Mesenchymal stem cell (in vitro differentiated cells and primary cell): ENCODE data around the gene CMTM7.
"Not testable (repeated sequence)": the region's sequence is repeated elsewhere in the genome, so short reads cannot be mapped to it uniquely, and the experiment has no call there.

Experiments used
- DNase-seq: peaks from one replicate; pipeline ENCODE4 v3.0.0-alpha.2; 2013
- H2AFZ ChIP-seq: one replicate; pipeline ENCODE4 v1.6.1; 2013; ENCODE audit warnings: low read depth, mild to moderate bottlenecking, control low read depth, inconsistent platforms, low read length, moderate library complexity
- H2AK5ac ChIP-seq: 2 replicates; pipeline ENCODE4 v1.6.1; 2013; ENCODE audit warnings: low read length, moderate library complexity, mild to moderate bottlenecking, inconsistent platforms; ENCODE audit not compliant: severe bottlenecking
- H2BK120ac ChIP-seq: one replicate; pipeline ENCODE4 v1.6.1; 2013; ENCODE audit warnings: low read depth, mild to moderate bottlenecking, inconsistent platforms, low read length, moderate library complexity
- H2BK12ac ChIP-seq, 2 experiments: one replicate each; pipeline ENCODE4 v1.6.1; 2013; ENCODE audit warnings: inconsistent platforms in 2 of 2, low read length in 2 of 2, mild to moderate bottlenecking in 2 of 2, moderate library complexity in 2 of 2, control low read depth in 1 of 2
- H2BK15ac ChIP-seq: one replicate; pipeline ENCODE4 v1.6.1; 2013; ENCODE audit warnings: mild to moderate bottlenecking, low read depth, inconsistent platforms; ENCODE audit not compliant: poor library complexity, severe bottlenecking
- H2BK5ac ChIP-seq: 2 replicates; pipeline ENCODE4 v1.6.1; 2013; ENCODE audit warnings: low read depth, mild to moderate bottlenecking, low read length, control low read depth, inconsistent platforms; ENCODE audit not compliant: poor library complexity, severe bottlenecking
- H3K14ac ChIP-seq, 2 experiments: one replicate each; pipeline ENCODE4 v1.6.1; 2013; ENCODE audit warnings: inconsistent platforms in 2 of 2, low read length in 2 of 2, control low read depth in 1 of 2, mild to moderate bottlenecking in 1 of 2, moderate library complexity in 1 of 2
- H3K18ac ChIP-seq, 2 experiments: one replicate each; pipeline ENCODE4 v1.6.1; 2013; ENCODE audit warnings: inconsistent platforms in 2 of 2, low read length in 2 of 2, control low read depth in 1 of 2, low read depth in 1 of 2, mild to moderate bottlenecking in 1 of 2
- H3K23ac ChIP-seq, 2 experiments: one replicate each; pipeline ENCODE4 v1.6.1; 2013; ENCODE audit warnings: inconsistent platforms in 2 of 2, low read length in 2 of 2, mild to moderate bottlenecking in 2 of 2, moderate library complexity in 2 of 2, control low read depth in 1 of 2
- H3K27ac ChIP-seq: 2 replicates; pipeline ENCODE4 v1.5.1; 2013; ENCODE audit warnings: mild to moderate bottlenecking, moderate library complexity, low read length, control low read depth, inconsistent platforms; ENCODE audit not compliant: poor library complexity, severe bottlenecking
- H3K27me3 ChIP-seq, 2 experiments: 2 replicates each; pipeline versions ENCODE4 v1.6.1 to v1.7.0; 2013; ENCODE audit warnings: low read length in 2 of 2, mild to moderate bottlenecking in 2 of 2, moderate library complexity in 2 of 2, control low read depth in 1 of 2, inconsistent platforms in 1 of 2; ENCODE audit not compliant: control insufficient read depth in 1 of 2, insufficient read depth in 1 of 2
- H3K36me3 ChIP-seq, 2 experiments: 2 replicates each; pipeline versions ENCODE4 v1.6.1 to v1.7.0; 2013; ENCODE audit warnings: low read length in 2 of 2, control low read depth in 1 of 2, inconsistent platforms in 1 of 2, low read depth in 1 of 2, mild to moderate bottlenecking in 1 of 2; ENCODE audit not compliant: insufficient read depth in 2 of 2, control insufficient read depth in 1 of 2
- H3K4ac ChIP-seq, 2 experiments: one replicate each; pipeline ENCODE4 v1.6.1; 2013; ENCODE audit warnings: inconsistent platforms in 2 of 2, low read length in 2 of 2, mild to moderate bottlenecking in 2 of 2, moderate library complexity in 2 of 2, control low read depth in 1 of 2, low read depth in 1 of 2
- H3K4me1 ChIP-seq: 2 replicates; pipeline ENCODE4 v1.6.1; 2013; ENCODE audit warnings: low read depth, low read length, control low read depth; ENCODE audit not compliant: control insufficient read depth, insufficient read depth
- H3K4me2 ChIP-seq: 2 replicates; pipeline ENCODE4 v1.6.1; 2013; ENCODE audit warnings: low read length, mild to moderate bottlenecking, inconsistent platforms; ENCODE audit not compliant: poor library complexity, severe bottlenecking
- H3K4me3 ChIP-seq, 2 experiments: 2 replicates each; pipeline versions ENCODE4 v1.5.1 to v1.7.0; 2013; ENCODE audit warnings: low read length in 2 of 2, mild to moderate bottlenecking in 2 of 2, control low read depth in 1 of 2, low read depth in 1 of 2; ENCODE audit not compliant: insufficient read depth in 1 of 2
- H3K79me1 ChIP-seq: replicated peaks from 2 replicates; pipeline ENCODE4 v1.6.1; 2013; ENCODE audit warnings: mild to moderate bottlenecking, control low read depth, low read length, inconsistent platforms; ENCODE audit not compliant: poor library complexity, severe bottlenecking
- H3K9ac ChIP-seq: 2 replicates; pipeline ENCODE4 v1.7.0; 2013; ENCODE audit warnings: mild to moderate bottlenecking, low read length, moderate library complexity
- H3K9me3 ChIP-seq: 2 replicates; pipeline ENCODE4 v1.7.0; 2013; ENCODE audit warnings: mild to moderate bottlenecking, low read length; ENCODE audit not compliant: control insufficient read depth
- H4K8ac ChIP-seq: one replicate; pipeline ENCODE4 v1.6.1; 2013; ENCODE audit warnings: inconsistent platforms, mild to moderate bottlenecking, low read length, moderate library complexity
- H4K91ac ChIP-seq: one replicate; pipeline ENCODE4 v1.6.1; 2013; ENCODE audit warnings: mild to moderate bottlenecking, low read length, inconsistent platforms
- WGBS: methylation state at CpG from one replicate; pipeline ENCODE4 v1.1.7; 2013; ENCODE audit warnings: mixed read lengths; 5-methylcytosine and 5-hydroxymethylcytosine counted together

CMTM7 gene

GRCh38 chr3:32462191-32462986 is 70.7 kb downstream of the CMTM7 start:
- not testable (repeated sequence) for H2AK5ac ChIP-seq, H3K9ac ChIP-seq, DNase-seq, H3K4me1 ChIP-seq, H4K8ac ChIP-seq, H3K4ac ChIP-seq, H3K4me2 ChIP-seq, H3K23ac ChIP-seq, H3K4me3 ChIP-seq, H2BK120ac ChIP-seq, H2BK15ac ChIP-seq, H2BK5ac ChIP-seq, H2BK12ac ChIP-seq, H3K18ac ChIP-seq, H3K27me3 ChIP-seq, H3K14ac ChIP-seq, H3K79me1 ChIP-seq, H3K27ac ChIP-seq, H4K91ac ChIP-seq, H3K9me3 ChIP-seq, H2AFZ ChIP-seq
- H3K36me3 ChIP-seq = peaks cover 3 to 13% of the 10 kb centered on the region in 2 experiments
- 87% methylated on average over 6 of the region's 9 CpGs for WGBS

- not testable (repeated sequence) for H3K23ac ChIP-seq, H4K8ac ChIP-seq, H3K4ac ChIP-seq, H3K14ac ChIP-seq, H3K9ac ChIP-seq, H2AFZ ChIP-seq, DNase-seq, H3K18ac ChIP-seq, H3K9me3 ChIP-seq, H2BK15ac ChIP-seq, H2AK5ac ChIP-seq, H2BK12ac ChIP-seq, H3K4me2 ChIP-seq, H3K79me1 ChIP-seq, H3K4me3 ChIP-seq, H2BK120ac ChIP-seq, H3K27ac ChIP-seq, H2BK5ac ChIP-seq, H4K91ac ChIP-seq, H3K27me3 ChIP-seq, H3K36me3 ChIP-seq
- H3K4me1 ChIP-seq = peaks cover 10% of the 10 kb centered on the region
- WGBS = 83% methylated on average over 7 of the region's 7 CpGs
Observed at GRCh38 chr3:32463415-32463814, 71.8 kb downstream of the CMTM7 start.

- H3K4ac ChIP-seq, H3K27me3 ChIP-seq, H2BK12ac ChIP-seq, H2BK15ac ChIP-seq, H3K23ac ChIP-seq, H4K8ac ChIP-seq, H3K4me3 ChIP-seq, H3K18ac ChIP-seq, H3K4me2 ChIP-seq, H3K79me1 ChIP-seq, DNase-seq, H3K14ac ChIP-seq, H4K91ac ChIP-seq, H2AK5ac ChIP-seq, H3K27ac ChIP-seq, H2BK120ac ChIP-seq, H3K9ac ChIP-seq, H2BK5ac ChIP-seq, H3K9me3 ChIP-seq, H2AFZ ChIP-seq: not testable (repeated sequence)
- Histone ChIP-seq H3K36me3 (peaks cover 0 to 16% of the 10 kb centered on the region in 2 experiments), H3K4me1 (peaks cover 19% of the 10 kb centered on the region)
- 94% methylated on average over 6 of the region's 7 CpGs for WGBS
Observed at GRCh38 chr3:32464726-32465125, 73.1 kb downstream of the CMTM7 start.

- not testable (repeated sequence) for H2BK15ac ChIP-seq
- WGBS = 97% methylated on average over 6 of the region's 6 CpGs
Observed at GRCh38 chr3:32466808-32467207, 75.2 kb downstream of the CMTM7 start.

More at GRCh38 chr3:32466808-32467207, 75.2 kb downstream of the CMTM7 start:
- not testable (repeated sequence) for H3K27me3 ChIP-seq, H3K36me3 ChIP-seq, H2BK12ac ChIP-seq, H2BK5ac ChIP-seq, H2AK5ac ChIP-seq, H2AFZ ChIP-seq, DNase-seq, H2BK120ac ChIP-seq, H3K4me3 ChIP-seq, H4K91ac ChIP-seq, H3K4ac ChIP-seq, H3K27ac ChIP-seq, H4K8ac ChIP-seq, H3K4me2 ChIP-seq, H3K23ac ChIP-seq, H3K9ac ChIP-seq, H3K18ac ChIP-seq, H3K14ac ChIP-seq, H3K9me3 ChIP-seq
- H3K4me1 ChIP-seq = peaks cover 14% of the 10 kb centered on the region
- H3K79me1 ChIP-seq = peaks cover 11% of the 10 kb centered on the region
